SHP77 treated with DMSO at 0.1 percent for 48 hours (cell line): ENCODE results near the gene GFER.
A peak's percentile ranks its signal among the peaks of the same experiment; 100 is the strongest.
"Not testable (repeated sequence)": the region's sequence is repeated elsewhere in the genome, so short reads cannot be mapped to it uniquely, and the experiment has no call there.

Experiments used
- DNase-seq: peaks from one replicate; lab custom pipeline; 2025; lab: John Stamatoyannopoulos, UW

GFER gene

GRCh38 chr16:1957434-1958142 lies 26.4 kb upstream of the GFER start:
- not testable (repeated sequence) for DNase-seq

- DNase-seq, result not testable (repeated sequence)
Observed at GRCh38 chr16:1958143-1958491, 25.9 kb upstream of the GFER start.

- no peak for DNase-seq
Observed at GRCh38 chr16:1958715-1959268, 25.2 kb upstream of the GFER start.

- peak; percentile 60 for DNase-seq
Observed at GRCh38 chr16:1959269-1960039, 24.5 kb upstream of the GFER start, which contains the start of gene NDUFB10. TSS of gene NDUFB10 (plus strand) at chr16:1959538. CDS start at chr16:1959625, 87 bp downstream.

GRCh38 chr16:1960665-1961630 lies 23.0 kb upstream of the GFER start:
- DNase-seq, result peak; percentile 58

GRCh38 chr16:1961651-1962067 lies 22.3 kb upstream of the GFER start:
- DNase-seq, result no peak

- not testable (repeated sequence) for DNase-seq
Observed at GRCh38 chr16:1962161-1963153, 21.5 kb upstream of the GFER start.

- no peak for DNase-seq
Observed at GRCh38 chr16:1963806-1964505, 20.0 kb upstream of the GFER start.

- DNase-seq, result peak; percentile 95
Observed at GRCh38 chr16:1964506-1965395, 19.2 kb upstream of the GFER start, which contains the start of gene RPS2. TSS of gene RPS2 (minus strand) at chr16:1964826. CDS start at chr16:1964625, 201 bp downstream.

GRCh38 chr16:1965396-1966001 lies 18.5 kb upstream of the GFER start:
- no peak for DNase-seq

- no peak for DNase-seq
Observed at GRCh38 chr16:1966460-1966859, 17.5 kb upstream of the GFER start, which contains the start of gene RNF151. TSS of gene RNF151 (plus strand) at chr16:1966856. CDS start at chr16:1966882, 26 bp downstream.

- DNase-seq, result no peak
Observed at GRCh38 chr16:1968146-1968953, 15.6 kb upstream of the GFER start.

- peak; percentile 60 for DNase-seq
Observed at GRCh38 chr16:1971796-1972489, 12.1 kb upstream of the GFER start, which contains the start of gene TBL3. TSS of gene TBL3 (plus strand) at chr16:1972053. CDS start at chr16:1972165, 112 bp downstream.

- DNase-seq, result no peak
Observed at GRCh38 chr16:1972490-1972877, 11.5 kb upstream of the GFER start.

- DNase-seq, result no peak
Observed at GRCh38 chr16:1973461-1974156, 10.4 kb upstream of the GFER start.
